HK-2 (cell line): ENCODE data around the gene GPRC5B.

Source experiments
- DNase-seq: peaks from one replicate; pipeline ENCODE4 v3.0.0-alpha.2; 2018; ENCODE audit not compliant: unreplicated experiment

The GPRC5B gene

GRCh38 chr16:19898166-19898565 lies 13.5 kb upstream of the GPRC5B start:
- DNase-seq: no peak

GRCh38 chr16:19896951-19897350 lies 12.3 kb upstream of the GPRC5B start:
- no peak for DNase-seq

- DNase-seq: no peak
These were observed 9.9 kb upstream of the GPRC5B start for GRCh38 chr16:19894586-19894985.

GRCh38 chr16:19892902-19893301 lies 8.3 kb upstream of the GPRC5B start:
- DNase-seq: no peak

- DNase-seq: no peak
These were observed 6.3 kb upstream of the GPRC5B start for GRCh38 chr16:19890901-19891300.

DNA sequence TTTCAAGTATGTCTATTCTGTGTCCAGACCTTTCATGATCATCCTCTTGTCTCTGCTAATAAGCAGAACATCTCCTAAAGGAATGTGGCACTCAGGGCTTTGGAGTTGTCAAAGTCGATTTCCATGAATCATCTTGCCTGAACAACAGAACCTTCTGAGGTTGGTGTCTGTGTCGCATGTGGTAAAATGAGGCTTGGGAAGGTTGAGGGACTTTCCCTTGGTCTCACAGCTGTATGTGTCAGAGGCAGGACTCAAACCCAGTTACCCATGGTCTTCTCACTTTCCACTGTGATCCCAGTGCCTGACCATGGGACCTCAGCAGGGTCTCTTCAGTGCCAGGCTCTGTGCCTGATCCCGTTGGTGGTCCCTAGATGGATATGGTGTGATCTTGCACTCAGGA lies 4.2 kb upstream of the GPRC5B start:
- no peak for DNase-seq

DNA sequence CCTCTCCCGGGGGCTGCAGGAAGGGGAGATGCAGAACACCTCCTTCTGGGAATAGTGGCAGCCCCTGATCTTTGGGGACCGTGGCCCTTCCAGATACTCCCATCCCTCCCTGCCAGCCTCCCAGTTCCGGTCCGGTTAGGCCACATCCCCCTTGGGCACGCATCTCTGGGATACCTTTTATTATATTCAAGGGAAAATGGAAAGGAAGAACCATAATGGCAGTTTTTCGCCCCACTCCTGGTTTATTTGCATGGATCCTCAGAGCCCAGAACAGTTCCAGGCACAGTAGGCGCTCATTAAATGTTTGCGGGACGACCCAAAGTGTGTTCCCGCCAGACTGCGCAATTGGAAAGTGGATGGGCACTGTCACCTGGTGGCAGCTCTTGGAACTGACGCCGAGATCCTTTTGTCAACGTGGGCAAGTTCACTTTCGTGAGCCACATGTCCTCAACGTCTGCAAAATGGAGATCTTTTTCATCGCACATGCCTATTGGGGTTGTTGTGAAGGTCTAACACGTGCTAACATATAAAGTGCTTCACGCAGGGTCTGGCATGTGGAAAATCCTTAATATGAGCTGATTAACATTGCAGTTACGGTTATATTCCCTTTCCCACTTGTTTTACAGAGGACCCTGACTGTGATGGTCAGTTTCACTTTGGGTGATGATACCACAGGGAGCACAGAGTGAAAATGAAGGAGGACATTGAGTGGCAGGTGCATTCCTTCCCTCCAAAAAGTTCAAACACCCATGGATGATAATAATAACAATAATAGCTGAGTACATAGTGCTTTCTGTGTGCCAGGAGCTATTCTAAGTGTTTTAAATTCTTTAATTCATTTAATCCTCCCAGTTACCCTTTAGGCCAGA lies 1.7 kb upstream of the GPRC5B start:
- peak; percentile 65 for DNase-seq

DNA sequence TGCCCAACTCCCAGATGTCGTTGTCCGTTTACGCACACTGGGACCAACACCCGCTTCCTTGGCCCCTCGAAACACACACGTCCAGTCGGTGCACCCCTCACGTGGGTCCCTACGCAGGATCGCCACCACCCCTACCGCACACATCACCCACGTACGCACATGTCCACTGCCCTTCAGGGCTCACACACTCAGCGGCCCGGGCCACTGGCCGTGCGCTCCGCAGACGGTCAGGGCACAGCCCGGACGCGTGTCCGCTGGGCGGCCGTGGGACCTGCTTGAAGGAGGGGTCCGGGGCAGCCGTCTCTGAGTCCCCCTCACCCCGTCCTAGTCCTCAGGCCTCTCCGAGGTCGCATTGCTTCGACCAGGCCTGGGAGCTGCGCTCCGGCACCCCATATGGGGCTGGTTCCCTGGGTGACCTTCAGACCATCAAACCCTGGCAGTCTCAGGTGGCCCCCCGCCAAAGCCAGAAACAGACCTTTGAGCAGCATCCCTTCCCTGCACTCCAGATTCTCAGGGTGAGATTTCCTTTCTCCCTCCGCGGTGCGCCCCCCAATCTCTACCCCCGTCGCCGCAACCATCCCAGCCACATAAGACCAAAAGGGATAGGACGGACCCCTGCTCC lies 914 bp upstream of the GPRC5B start:
- DNase-seq: no peak

GRCh38 chr16:19883966-19884485 lies 622 bp downstream of the GPRC5B start:
- DNase-seq: no peak

DNA sequence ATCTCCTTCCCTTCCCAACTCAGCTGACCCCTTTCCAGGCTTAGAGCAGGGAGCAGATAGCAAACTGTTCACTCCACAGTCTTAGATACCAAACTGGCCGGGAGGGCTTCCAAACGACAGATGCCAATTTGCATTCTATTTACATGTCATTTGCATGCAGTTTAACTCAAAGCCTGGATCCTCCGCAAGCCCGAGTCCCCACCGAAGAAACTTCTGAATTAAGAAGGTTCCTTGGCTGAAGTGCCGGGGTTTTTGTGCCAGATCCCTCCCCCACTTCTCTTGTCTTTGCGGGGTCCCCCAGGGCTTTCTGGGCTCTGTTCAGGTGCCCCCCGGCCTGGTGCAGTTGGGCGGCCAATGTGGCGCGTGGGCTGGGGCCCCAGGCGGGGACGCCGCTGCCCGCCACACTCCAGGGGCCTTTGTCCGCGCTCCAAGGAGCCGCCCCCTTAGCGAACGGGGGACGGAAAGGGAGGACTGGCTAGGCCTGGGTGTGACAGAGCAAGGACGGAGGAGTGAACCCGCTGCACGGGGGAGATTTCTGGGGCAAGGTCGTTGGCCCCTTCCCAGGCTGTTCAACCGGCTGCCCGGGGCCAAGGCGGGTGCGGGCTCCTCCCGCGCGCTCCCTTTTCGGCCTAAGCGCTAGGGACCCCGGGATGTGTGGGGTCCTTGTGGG lies 1.2 kb downstream of the GPRC5B start:
- no peak for DNase-seq

DNA sequence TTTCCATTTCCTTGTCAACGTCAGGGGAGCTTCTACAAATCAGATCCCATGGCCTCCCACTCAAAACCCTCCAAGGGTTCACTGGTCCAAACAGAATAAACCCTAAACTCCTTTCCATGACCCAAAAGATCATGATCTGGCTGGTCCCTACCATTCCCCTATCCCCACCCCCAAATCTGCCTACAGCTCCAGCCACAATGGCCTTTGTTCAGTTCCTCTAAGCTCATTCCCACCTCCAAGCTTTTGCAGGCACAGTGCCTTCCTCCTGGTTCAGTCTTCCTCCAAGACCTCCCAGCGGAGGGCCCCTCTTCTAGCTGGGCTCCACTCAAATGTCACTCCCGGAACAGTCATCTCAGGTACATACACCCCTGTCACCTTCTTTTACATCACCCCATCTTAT lies 2.0 kb downstream of the GPRC5B start:
- DNase-seq: no peak

DNA sequence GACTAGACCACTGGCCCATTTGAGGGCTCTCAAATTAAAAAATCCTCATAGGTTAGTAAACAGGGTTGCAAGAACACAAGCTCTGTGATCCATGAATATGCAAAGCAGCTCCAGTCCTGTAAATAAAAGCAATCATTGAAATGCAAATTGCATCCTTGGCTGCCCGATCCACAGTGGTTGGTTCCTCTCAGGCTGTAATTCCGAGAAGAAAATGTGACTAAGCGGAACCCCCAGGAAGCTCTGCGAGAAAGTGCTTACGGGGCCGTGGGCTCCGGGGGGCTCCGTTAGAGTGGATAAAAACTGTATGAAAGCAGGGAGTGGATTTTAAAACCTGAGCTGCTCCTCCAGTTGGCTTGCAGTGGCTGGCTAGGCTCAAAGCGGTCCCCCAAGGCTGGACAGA lies 2.5 kb downstream of the GPRC5B start:
- DNase-seq: no peak

DNA sequence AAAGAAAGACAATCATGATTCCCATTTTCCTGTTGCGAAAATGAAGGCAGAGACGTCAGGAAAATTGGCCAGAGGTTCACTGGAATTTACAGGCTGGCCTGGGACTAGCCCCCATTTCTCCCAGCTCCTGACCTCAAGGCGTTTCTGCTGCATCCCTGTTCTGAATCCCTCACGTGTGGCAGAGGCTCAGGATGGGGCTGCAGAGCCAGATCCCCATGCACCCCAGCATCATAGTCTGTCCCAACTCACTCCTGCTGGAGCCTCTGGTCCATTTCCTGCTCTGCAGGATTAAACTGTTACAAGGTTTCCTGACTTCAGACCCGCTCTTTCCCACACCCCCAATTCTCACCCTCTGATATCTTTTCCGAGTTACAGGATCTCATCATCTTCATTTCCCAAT lies 2.9 kb downstream of the GPRC5B start:
- no peak for DNase-seq

DNA sequence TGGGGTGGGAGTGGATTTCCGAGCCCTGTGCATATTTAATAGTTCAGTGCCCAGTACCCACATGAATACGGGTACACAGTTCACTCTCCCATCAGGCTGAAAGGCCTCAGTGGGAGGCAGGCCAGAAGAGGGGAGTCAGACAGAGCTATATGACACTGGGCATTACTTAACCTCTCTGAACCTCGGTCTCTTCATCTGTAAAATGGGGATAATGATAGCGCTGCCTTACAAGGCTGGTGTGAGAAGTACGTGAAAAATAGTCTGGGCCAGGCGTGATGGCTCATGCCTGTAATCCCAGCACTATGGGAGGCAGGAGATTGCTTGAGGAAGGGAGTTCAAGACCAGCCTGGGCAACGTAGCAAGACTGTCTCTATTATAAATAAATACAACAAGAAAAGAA lies 3.6 kb downstream of the GPRC5B start:
- no peak for DNase-seq

DNA sequence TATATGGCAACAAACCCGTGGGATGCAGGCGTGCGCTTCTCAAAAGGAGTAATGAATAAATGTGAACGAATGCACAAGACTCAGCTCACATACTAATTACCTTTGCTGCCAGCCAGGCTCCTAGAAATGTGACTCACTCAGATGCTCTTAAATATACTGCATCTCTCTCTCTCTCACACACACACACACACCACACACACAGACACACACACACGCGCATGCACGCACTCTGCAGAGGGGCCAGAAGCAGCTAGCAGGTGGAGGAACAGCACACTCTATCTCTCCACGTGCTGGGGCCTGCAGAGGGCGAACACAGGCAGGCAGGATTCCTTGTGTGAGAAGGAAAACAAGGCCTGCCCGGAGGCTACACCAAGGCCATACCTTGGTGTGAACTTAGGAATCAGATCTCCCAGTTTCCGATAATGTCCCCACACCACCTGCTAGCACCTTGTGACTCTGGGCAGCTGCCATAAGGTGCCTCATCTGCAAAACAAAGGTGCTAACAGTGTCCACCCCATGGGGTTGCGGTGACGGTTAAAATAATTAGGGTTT lies 5.3 kb downstream of the GPRC5B start:
- peak; percentile 51 for DNase-seq

DNA sequence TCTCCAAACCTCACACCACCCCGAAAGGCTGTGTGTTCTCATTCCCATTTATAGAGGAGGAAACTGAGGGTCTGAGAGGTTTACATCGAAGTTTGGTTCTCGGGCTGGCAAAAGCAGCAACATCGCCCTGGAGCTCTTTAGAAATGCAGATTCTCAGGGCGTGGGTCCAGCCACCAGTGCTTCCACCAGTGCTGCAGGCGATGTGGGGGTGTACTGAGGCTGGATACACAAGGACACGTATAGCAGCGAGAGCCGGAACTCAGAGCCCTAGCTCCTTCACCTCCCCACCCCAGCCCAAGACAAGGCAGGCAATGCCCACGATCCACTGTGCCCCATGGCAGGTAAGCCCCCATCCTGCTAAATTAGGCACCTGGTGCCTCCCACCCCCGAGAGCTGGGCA lies 5.9 kb downstream of the GPRC5B start:
- no peak for DNase-seq

- DNase-seq: no peak
These were observed 8.1 kb downstream of the GPRC5B start for GRCh38 chr16:19876501-19877059.

DNA sequence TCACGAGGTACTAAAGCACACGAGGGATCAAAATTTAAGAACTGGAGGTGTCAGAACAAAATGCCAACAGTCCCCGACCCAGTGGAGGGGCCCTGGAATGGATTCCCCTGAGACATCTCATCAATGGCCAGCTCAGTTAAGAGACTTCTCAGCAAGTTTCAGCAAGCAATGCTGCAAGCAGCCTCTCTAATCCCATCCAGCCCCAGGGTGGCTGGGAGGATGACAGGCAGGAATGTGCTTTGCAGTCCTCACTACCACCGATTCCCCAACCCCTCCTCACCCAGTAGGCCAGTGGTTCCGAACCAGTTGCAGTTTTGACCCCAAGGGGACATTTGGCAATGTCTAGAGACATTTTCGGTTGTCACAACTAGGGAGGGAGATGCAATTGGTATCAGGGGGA lies 8.7 kb downstream of the GPRC5B start:
- DNase-seq: no peak

- DNase-seq: no peak
These were observed 9.6 kb downstream of the GPRC5B start for GRCh38 chr16:19874851-19875546.

DNA sequence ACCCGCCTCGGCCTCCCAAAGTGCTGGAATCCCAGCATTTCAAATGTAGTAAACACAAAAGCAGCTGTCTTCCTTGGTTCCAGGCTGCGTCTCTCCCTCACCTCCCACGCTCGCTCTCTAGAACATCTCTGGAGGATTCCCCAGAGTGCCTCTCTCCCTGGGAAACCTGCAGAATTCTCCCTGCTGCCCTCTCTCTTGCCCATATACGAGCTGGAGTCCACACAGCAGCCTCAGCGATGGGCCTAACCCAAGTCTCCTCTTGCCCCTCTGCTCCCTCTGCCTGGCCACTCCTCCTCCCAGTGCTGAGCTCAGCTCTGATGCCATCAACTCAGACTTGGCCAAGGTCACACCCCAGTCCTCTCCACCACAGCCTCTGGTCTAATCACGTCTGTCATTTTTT lies 10.6 kb downstream of the GPRC5B start:
- DNase-seq: no peak

- DNase-seq: no peak
These were observed 11.7 kb downstream of the GPRC5B start for GRCh38 chr16:19872935-19873334.
